Activated gamma-delta T cell (primary cell): Measurements from ENCODE around the gene INPP5B.
"Not testable (repeated sequence)": the region's sequence is repeated elsewhere in the genome, so short reads cannot be mapped to it uniquely, and the experiment has no call there.

ENCODE experiments used
- DNase-seq: peaks from one replicate; lab custom pipeline; 2025; lab: John Stamatoyannopoulos, UW

INPP5B gene

GRCh38 chr1:37948166-37948565 is 1.3 kb upstream of the INPP5B start:
- no peak for DNase-seq

- no peak for DNase-seq
These were observed 511 bp upstream of the INPP5B start for GRCh38 chr1:37947364-37947763.

GRCh38 chr1:37945743-37946702 is 830 bp downstream of the INPP5B start:
- no peak for DNase-seq

GRCh38 chr1:37945251-37945650 is 1.6 kb downstream of the INPP5B start:
- DNase-seq = no peak

GRCh38 chr1:37944816-37945215 is 2.0 kb downstream of the INPP5B start:
- DNase-seq = no peak

GRCh38 chr1:37944086-37944763 is 2.6 kb downstream of the INPP5B start:
- no peak for DNase-seq

GRCh38 chr1:37940299-37940947 is 6.4 kb downstream of the INPP5B start:
- no peak for DNase-seq

- DNase-seq = not testable (repeated sequence)
These were observed 10.1 kb downstream of the INPP5B start for GRCh38 chr1:37936760-37937159.

- no peak for DNase-seq
These were observed 14.1 kb downstream of the INPP5B start for GRCh38 chr1:37932759-37933158.

- peak; percentile 87 for DNase-seq
These were observed 15.3 kb downstream of the INPP5B start for GRCh38 chr1:37931361-37932158.

- no peak for DNase-seq
These were observed 15.8 kb downstream of the INPP5B start for GRCh38 chr1:37931102-37931360.

- no peak for DNase-seq
These were observed 16.4 kb downstream of the INPP5B start for GRCh38 chr1:37930246-37931101.

GRCh38 chr1:37926038-37926924 is 20.6 kb downstream of the INPP5B start:
- no peak for DNase-seq

- DNase-seq = no peak
These were observed 21.5 kb downstream of the INPP5B start for GRCh38 chr1:37925316-37925715.

- no peak for DNase-seq
These were observed 23.3 kb downstream of the INPP5B start for GRCh38 chr1:37923551-37923889.

- DNase-seq = no peak
These were observed 23.9 kb downstream of the INPP5B start for GRCh38 chr1:37922767-37923550.

- no peak for DNase-seq
These were observed 27.6 kb downstream of the INPP5B start for GRCh38 chr1:37919277-37919676.

GRCh38 chr1:37915476-37916093 is 31.3 kb downstream of the INPP5B start:
- DNase-seq = no peak
